ENCODE data around the gene RXRA. TPM values are rescaled to one million over a fixed set of nuclear protein-coding genes. Genes with fewer than 3 reads are reported as not detected.

The RXRA gene
- total RNA-seq, 4 donors from 2014 or later, result 17.1 to 84.6 (median 24.0) TPM

GRCh38 chr9:134328841-134329575 lies 2.8 kb downstream of the RXRA start:
- TF ChIP-seq, protein P1, sequence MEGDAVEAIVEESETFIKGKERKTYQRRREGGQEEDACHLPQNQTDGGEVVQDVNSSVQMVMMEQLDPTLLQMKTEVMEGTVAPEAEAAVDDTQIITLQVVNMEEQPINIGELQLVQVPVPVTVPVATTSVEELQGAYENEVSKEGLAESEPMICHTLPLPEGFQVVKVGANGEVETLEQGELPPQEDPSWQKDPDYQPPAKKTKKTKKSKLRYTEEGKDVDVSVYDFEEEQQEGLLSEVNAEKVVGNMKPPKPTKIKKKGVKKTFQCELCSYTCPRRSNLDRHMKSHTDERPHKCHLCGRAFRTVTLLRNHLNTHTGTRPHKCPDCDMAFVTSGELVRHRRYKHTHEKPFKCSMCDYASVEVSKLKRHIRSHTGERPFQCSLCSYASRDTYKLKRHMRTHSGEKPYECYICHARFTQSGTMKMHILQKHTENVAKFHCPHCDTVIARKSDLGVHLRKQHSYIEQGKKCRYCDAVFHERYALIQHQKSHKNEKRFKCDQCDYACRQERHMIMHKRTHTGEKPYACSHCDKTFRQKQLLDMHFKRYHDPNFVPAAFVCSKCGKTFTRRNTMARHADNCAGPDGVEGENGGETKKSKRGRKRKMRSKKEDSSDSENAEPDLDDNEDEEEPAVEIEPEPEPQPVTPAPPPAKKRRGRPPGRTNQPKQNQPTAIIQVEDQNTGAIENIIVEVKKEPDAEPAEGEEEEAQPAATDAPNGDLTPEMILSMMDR (IDR thresholded peaks at IDR 0.05), result peak in 2 of 4 experiments; percentile 9 to 11
- peak in 1 of 2 donors; percentile 15 for TF ChIP-seq POLR2A (IDR thresholded peaks at IDR 0.05)
- no peaks in the 10 kb centered on the region for H3K9me3 ChIP-seq
- peak; percentile 61 to 67 for DNase-seq
- intact Hi-C loops (cut with DNase I; ENCODE audit: low total_unique reads), result loop anchor here (10.0 kb wide), 1 partner anchor 76 kb away; no protein-coding TSS in a partner anchor
- H3K4me1 ChIP-seq, result peaks cover 2 to 38% of the 10 kb centered on the region in 2 donors
- no peaks in the 10 kb centered on the region for H3K27me3 ChIP-seq
- H3K36me3 ChIP-seq, result no peaks in the 10 kb centered on the region
- peak overlapping the region; percentile 76 to 91 for H3K27ac ChIP-seq
- peak overlapping the region; percentile 74 to 95 for H3K4me3 ChIP-seq

GRCh38 chr9:134329576-134329855 lies 3.3 kb downstream of the RXRA start:
- Histone ChIP-seq H3K4me3 (peak overlapping the region; percentile 74 to 95), H3K27ac (peak overlapping the region; percentile 76 to 91), H3K36me3 (no peaks in the 10 kb centered on the region), H3K27me3 (no peaks in the 10 kb centered on the region), H3K9me3 (no peaks in the 10 kb centered on the region), H3K4me1 (peaks cover 2 to 38% of the 10 kb centered on the region in 2 donors)
- no peak for DNase-seq
- intact Hi-C loops (cut with DNase I; ENCODE audit: low total_unique reads), result loop anchor here (10.0 kb wide), 1 partner anchor 75 kb away; no protein-coding TSS in a partner anchor
- no peak for TF ChIP-seq POLR2A (IDR thresholded peaks at IDR 0.05)
- TF ChIP-seq, protein P1 (IDR thresholded peaks at IDR 0.05), result no peak

DNA sequence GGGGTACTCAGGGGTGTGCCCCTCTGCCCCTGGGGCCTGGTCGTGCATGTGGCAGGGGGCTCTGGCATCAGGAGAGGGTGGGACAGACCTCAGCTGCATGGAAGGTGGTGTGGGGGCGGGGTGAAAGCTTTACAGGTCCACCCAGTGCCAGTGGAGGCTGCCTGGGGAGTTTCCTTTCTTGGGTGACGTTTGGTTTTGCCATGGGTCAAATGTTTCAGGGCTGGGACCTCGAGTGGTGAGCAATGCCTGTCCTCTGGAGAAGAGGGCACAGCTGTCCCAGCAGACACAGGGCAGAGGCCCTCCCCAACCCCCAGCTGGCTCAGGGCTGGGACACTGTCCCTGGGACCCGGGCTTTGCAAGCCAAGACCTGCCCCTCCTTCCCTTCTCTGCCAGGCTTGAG lies 3.6 kb downstream of the RXRA start:
- Histone ChIP-seq H3K4me1 (peaks cover 2 to 38% of the 10 kb centered on the region in 2 donors), H3K27me3 (no peaks in the 10 kb centered on the region), H3K4me3 (peak overlapping the region in 1 of 2 donors; percentile 95), H3K9me3 (no peaks in the 10 kb centered on the region), H3K27ac (peak overlapping the region; percentile 76 to 91), H3K36me3 (no peaks in the 10 kb centered on the region)
- TF ChIP-seq, protein P1 (IDR thresholded peaks at IDR 0.05), result no peak
- TF ChIP-seq POLR2A (IDR thresholded peaks at IDR 0.05), result no peak
- intact Hi-C loops (cut with DNase I; ENCODE audit: low total_unique reads), result loop anchor here (5.0 to 10.0 kb wide), 3 partner anchors 75 to 163 kb away; no protein-coding TSS in a partner anchor
- DNase-seq, result no peak

DNA sequence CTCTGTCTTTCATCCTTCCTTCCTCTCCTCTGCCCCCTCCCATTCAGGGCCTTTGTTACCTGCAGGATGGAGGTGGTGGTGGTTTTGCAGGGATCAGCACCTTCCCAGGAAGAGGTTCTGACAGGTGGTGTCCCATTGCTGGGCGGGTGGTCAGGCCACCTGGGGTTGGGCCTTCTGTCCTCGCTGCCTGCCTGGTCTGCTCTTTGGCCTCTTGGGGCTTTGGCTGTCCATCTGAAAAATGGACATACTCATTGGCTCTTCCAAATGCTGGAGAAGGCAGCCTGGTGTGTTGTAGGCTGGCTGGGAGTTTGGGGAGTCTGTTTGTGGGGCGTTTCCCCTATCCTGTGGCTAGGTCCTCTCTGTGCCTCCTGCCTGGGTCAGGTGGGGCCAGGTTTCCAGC lies 4.3 kb downstream of the RXRA start:
- Histone ChIP-seq H3K4me3 (no peak overlapping the region), H3K4me1 (peaks cover 2 to 38% of the 10 kb centered on the region in 2 donors), H3K9me3 (no peaks in the 10 kb centered on the region), H3K27me3 (no peaks in the 10 kb centered on the region), H3K27ac (no peak overlapping the region), H3K36me3 (no peaks in the 10 kb centered on the region)
- intact Hi-C loops (cut with DNase I; ENCODE audit: low total_unique reads), result loop anchor here (5.0 to 10.0 kb wide), 2 partner anchors 94 to 163 kb away; no protein-coding TSS in a partner anchor
- no peak for DNase-seq
- TF ChIP-seq, protein P1 (IDR thresholded peaks at IDR 0.05), result no peak
- TF ChIP-seq POLR2A (IDR thresholded peaks at IDR 0.05), result no peak
